ENCODE data around the gene DGCR8. TPM values are rescaled to one million over a fixed set of nuclear protein-coding genes. Genes with fewer than 3 reads are reported as not detected.

Gene DGCR8
- total RNA-seq, 2 experiments from 2014 or later, result 17.8 to 18.5 TPM

DNA sequence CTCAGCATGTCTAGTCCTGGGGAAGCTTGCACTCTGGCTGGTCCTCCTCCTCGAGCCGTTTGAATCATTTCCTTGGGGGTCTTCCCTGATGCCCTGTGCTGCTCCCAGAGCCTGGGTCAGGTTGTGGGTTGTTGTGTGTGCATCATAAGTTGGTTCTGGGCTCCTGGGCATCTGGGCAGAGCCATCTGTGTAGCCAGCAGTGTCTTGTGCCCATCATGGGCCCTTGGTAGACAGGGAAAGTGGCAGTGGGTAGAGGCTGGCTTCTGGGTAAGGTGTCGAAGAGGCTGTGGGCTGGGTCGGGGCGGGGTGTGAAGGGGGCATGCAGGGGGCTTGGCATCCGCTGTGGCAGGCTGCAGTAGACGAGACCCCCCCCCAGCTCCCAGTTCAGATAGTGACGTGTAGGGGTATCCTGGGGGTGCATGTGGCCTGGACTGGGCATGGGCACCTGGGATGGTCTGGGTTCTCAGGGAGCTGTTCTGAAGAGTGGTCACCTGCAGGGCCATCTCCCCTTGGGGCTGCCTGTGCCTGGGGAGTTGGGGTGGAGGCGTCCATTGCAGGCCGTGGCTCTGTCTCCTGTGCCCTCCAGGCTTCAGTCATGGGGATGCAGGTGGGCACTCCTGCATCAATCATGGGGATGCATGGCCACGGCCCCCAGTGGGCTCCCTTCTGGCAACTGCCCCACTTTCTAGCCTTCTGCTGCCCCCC lies 44.2 kb downstream of the DGCR8 start:
- POLR2A ChIA-PET, result no interaction called here

DNA sequence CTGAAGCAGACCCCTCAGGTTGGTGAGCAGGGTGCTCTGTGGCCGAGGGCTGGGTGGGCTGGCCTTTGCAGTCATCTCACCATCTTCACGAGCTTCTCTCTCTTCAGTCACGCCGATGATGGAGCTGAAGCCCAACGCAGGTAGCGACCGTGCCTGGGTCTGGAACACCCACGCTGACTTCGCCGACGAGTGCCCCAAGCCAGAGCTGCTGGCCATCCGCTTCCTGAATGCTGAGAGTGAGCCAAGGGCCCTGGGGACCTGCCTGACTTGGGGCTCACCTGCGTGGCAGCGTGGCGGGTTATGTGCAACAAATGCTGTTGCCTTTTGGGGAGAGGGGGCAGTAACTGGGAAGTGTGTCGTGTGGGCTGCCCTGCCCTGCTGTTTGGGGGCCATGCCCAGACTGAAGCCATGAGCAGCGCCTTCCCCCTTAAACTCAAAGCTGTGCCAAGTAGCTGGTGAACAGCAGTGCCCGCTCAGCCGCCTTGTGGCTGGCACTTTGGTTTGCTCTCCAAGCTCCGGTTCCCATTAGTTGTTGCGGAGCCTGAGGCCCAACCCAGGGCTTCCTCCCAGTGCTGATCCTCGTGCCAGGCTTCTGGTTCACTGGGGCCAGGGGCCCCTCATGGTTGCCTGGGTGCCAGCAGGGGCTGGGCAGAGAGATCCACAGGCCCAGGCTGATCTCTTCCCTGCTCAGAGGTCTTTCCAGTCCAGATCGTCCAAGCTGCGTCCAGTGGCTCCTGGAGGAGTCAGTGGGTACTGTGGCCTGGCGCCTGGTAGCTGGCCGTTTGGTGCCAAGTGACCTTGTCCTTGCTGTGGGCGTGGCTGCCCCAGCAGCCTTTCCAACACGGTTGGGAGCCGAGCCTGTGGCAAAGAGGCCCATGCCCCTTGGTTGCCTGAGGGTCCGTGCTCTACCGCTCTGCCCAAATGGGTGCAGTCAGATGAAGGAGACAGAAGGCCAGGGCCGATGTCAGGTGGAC lies 45.4 kb downstream of the DGCR8 start:
- no peak overlapping the region for H3K4me3 Mint-ChIP-seq
- Histone ChIP-seq H3K9me3 (ENCODE audit: control insufficient read depth in 1 of 2, insufficient read depth in 1 of 2, low read length in 2 of 2) (no peaks in the 10 kb centered on the region), H3K27ac (ENCODE audit: low read depth in 1 of 2, low read length in 2 of 2) (no peak overlapping the region), H3K4me3 (ENCODE audit: low read length) (no peak overlapping the region), H3K4me1 (ENCODE audit: insufficient read depth, low read length) (peaks cover 46% of the 10 kb centered on the region), H3K36me3 (ENCODE audit: insufficient read depth, low read length) (peaks cover 47% of the 10 kb centered on the region), H3K27me3 (ENCODE audit: control insufficient read depth in 1 of 2, insufficient read depth in 2 of 2, low read length in 2 of 2) (no peaks in the 10 kb centered on the region)
- TF ChIP-seq, protein P1, sequence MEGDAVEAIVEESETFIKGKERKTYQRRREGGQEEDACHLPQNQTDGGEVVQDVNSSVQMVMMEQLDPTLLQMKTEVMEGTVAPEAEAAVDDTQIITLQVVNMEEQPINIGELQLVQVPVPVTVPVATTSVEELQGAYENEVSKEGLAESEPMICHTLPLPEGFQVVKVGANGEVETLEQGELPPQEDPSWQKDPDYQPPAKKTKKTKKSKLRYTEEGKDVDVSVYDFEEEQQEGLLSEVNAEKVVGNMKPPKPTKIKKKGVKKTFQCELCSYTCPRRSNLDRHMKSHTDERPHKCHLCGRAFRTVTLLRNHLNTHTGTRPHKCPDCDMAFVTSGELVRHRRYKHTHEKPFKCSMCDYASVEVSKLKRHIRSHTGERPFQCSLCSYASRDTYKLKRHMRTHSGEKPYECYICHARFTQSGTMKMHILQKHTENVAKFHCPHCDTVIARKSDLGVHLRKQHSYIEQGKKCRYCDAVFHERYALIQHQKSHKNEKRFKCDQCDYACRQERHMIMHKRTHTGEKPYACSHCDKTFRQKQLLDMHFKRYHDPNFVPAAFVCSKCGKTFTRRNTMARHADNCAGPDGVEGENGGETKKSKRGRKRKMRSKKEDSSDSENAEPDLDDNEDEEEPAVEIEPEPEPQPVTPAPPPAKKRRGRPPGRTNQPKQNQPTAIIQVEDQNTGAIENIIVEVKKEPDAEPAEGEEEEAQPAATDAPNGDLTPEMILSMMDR (IDR thresholded peaks at IDR 0.05), result no peak
- no peak for DNase-seq
- POLR2A ChIA-PET, result no interaction called here
- H3K27ac Mint-ChIP-seq, result no peak overlapping the region
- CTCF ChIA-PET, result no interaction called here
- no peaks in the 10 kb centered on the region for H3K9me3 Mint-ChIP-seq
- no peaks in the 10 kb centered on the region for H3K27me3 Mint-ChIP-seq
- intact Hi-C loops (cut with DNase I, micrococcal nuclease), result no loop called here
- peaks cover 8% of the 10 kb centered on the region for H3K4me1 Mint-ChIP-seq (ENCODE audit: low read depth)
- H3K36me3 Mint-ChIP-seq (ENCODE audit: low read depth), result peaks cover 33% of the 10 kb centered on the region
- ATAC-seq (ENCODE audit: poor library complexity), result no peak

More for the DNA sequence above, 44.2 kb downstream of the DGCR8 start:
- Histone ChIP-seq H3K36me3 (ENCODE audit: insufficient read depth, low read length) (peaks cover 59% of the 10 kb centered on the region), H3K4me1 (ENCODE audit: insufficient read depth, low read length) (peaks cover 46% of the 10 kb centered on the region), H3K4me3 (ENCODE audit: low read length) (no peak overlapping the region), H3K27ac (ENCODE audit: low read depth in 1 of 2, low read length in 2 of 2) (no peak overlapping the region), H3K9me3 (ENCODE audit: control insufficient read depth in 1 of 2, insufficient read depth in 1 of 2, low read length in 2 of 2) (no peaks in the 10 kb centered on the region), H3K27me3 (ENCODE audit: control insufficient read depth in 1 of 2, insufficient read depth in 2 of 2, low read length in 2 of 2) (no peaks in the 10 kb centered on the region)
- no peak for DNase-seq
- peaks cover 43% of the 10 kb centered on the region for H3K36me3 Mint-ChIP-seq (ENCODE audit: low read depth)
- H3K27ac Mint-ChIP-seq, result no peak overlapping the region
- no peaks in the 10 kb centered on the region for H3K27me3 Mint-ChIP-seq
- peaks cover 2% of the 10 kb centered on the region for H3K4me1 Mint-ChIP-seq (ENCODE audit: low read depth)
- H3K4me3 Mint-ChIP-seq, result no peak overlapping the region
- no peak for ATAC-seq (ENCODE audit: poor library complexity)
- TF ChIP-seq, protein P1 (IDR thresholded peaks at IDR 0.05), result no peak
- intact Hi-C loops (cut with DNase I, micrococcal nuclease), result no loop called here
- H3K9me3 Mint-ChIP-seq, result no peaks in the 10 kb centered on the region
- CTCF ChIA-PET, result no interaction called here

DNA sequence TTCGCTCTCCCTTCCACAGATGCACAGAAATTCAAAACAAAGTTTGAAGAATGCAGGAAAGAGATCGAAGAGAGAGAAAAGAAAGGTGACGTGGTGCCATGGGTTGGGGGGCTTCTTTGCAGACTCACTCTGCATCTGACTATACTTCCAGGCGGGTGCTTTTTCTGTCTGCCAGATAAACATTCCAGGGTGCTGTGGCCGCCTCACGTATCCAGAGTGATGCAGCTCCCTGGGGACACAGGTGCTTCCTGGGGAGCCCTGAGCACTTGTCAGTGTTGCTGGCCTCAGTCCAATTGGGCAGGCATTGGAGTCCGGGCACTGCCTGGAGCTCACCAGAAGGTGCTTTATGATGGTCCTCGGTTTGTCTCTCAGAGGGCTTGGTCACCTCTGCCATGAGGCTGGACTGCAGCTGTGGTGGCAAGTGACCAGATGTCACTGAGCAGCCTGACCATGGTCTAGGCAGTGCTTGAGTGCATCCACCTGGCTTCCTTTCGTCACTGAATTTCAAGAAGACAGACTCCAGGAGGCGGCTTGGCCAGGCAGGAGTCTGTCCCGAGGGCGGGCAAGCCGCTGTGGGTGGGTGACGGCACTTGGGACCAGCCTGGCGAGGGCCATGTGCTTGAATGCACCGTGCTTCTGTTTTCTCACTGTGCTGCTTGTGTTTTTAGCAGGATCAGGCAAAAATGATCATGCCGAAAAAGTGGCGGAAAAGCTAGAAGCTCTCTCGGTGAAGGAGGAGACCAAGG lies 46.4 kb downstream of the DGCR8 start:
- no peak overlapping the region for H3K27ac Mint-ChIP-seq
- CTCF ChIA-PET, result no interaction called here
- intact Hi-C loops (cut with DNase I, micrococcal nuclease), result no loop called here

More for the DNA sequence above, 46.4 kb downstream of the DGCR8 start:
- Histone ChIP-seq H3K36me3 (ENCODE audit: insufficient read depth, low read length) (peaks cover 40% of the 10 kb centered on the region), H3K27me3 (ENCODE audit: control insufficient read depth in 1 of 2, insufficient read depth in 2 of 2, low read length in 2 of 2) (no peaks in the 10 kb centered on the region), H3K27ac (ENCODE audit: low read depth in 1 of 2, low read length in 2 of 2) (no peak overlapping the region), H3K4me3 (ENCODE audit: low read length) (no peak overlapping the region), H3K4me1 (ENCODE audit: insufficient read depth, low read length) (peaks cover 45% of the 10 kb centered on the region), H3K9me3 (ENCODE audit: control insufficient read depth in 1 of 2, insufficient read depth in 1 of 2, low read length in 2 of 2) (no peaks in the 10 kb centered on the region)
- H3K4me1 Mint-ChIP-seq (ENCODE audit: low read depth), result peaks cover 8% of the 10 kb centered on the region
- ATAC-seq (ENCODE audit: poor library complexity) (no peak), DNase-seq (no peak)
- peaks cover 33% of the 10 kb centered on the region for H3K36me3 Mint-ChIP-seq (ENCODE audit: low read depth)
- no peaks in the 10 kb centered on the region for H3K27me3 Mint-ChIP-seq
- TF ChIP-seq, protein P1 (IDR thresholded peaks at IDR 0.05), result no peak
- no peaks in the 10 kb centered on the region for H3K9me3 Mint-ChIP-seq
- H3K4me3 Mint-ChIP-seq, result no peak overlapping the region
- POLR2A ChIA-PET, result no interaction called here

All from CD4-positive, alpha-beta T cell (primary cell).